Measurements from ENCODE around the gene MAST4. TPM values are rescaled to one million over a fixed set of nuclear protein-coding genes. Genes with fewer than 3 reads are reported as not detected.
A peak's percentile ranks its signal among the peaks of the same experiment; 100 is the strongest.

Gene MAST4
- total and polyA plus RNA-seq, 2 of the 4 experiments (the other 2 are of a cell fraction): 4.8 to 6.8 TPM

GRCh38 chr5:66829826-66830225, 233.6 kb downstream of the MAST4 start:
- no peaks in the 10 kb centered on the region for H4K20me1 ChIP-seq (ENCODE audit: insufficient read depth, low read length)
- H3K9ac ChIP-seq (ENCODE audit: low read depth, low read length): no peak overlapping the region
- H2BK120ac ChIP-seq (ENCODE audit: low read depth, low read length): no peak overlapping the region
- H3K4me2 ChIP-seq (ENCODE audit: low read depth, low read length): no peak overlapping the region
- no CpG with 5 or more reads among the region's 2 CpGs for WGBS, 2 experiments (ENCODE audit: extremely low coverage in 2 of 2, insufficient read length in 1 of 2)
- CTCF ChIA-PET: interaction anchor here (0.6 to 2.4 kb wide), 2 partner anchors 15 to 160 kb away, joined by 3 to 7 read pairs; no protein-coding TSS in a partner anchor
- no peak overlapping the region for H2AFZ ChIP-seq (replicated peaks; ENCODE audit: low read length, poor library complexity)
- H3K27ac ChIP-seq (ENCODE audit: insufficient read depth, low read length): no peak overlapping the region
- in situ Hi-C loops (cut with MboI; ENCODE audit: low sequenced_read_pairs): no loop called here
- dilution Hi-C loops (cut with HindIII; ENCODE audit: low sequenced_read_pairs, unreplicated experiment): no loop called here
- no peaks in the 10 kb centered on the region; the same call in 1 of the 2 replicates for H3K4me1 ChIP-seq (ENCODE audit: control insufficient read depth, insufficient read depth, low read length)
- H3K18ac ChIP-seq (ENCODE audit: low read depth, low read length): no peak overlapping the region
- H3K4me3 ChIP-seq (ENCODE audit: insufficient read depth, low read depth, low read length): no peak overlapping the region
- no peak overlapping the region for H2BK20ac ChIP-seq (ENCODE audit: low read depth, low read length)
- H3K23ac ChIP-seq (ENCODE audit: low read depth, low read length): no peak overlapping the region
- no peaks in the 10 kb centered on the region for H3K79me1 ChIP-seq (ENCODE audit: low read depth in 1 of 2, low read length in 2 of 2)
- POLR2A ChIA-PET (ENCODE audit: unreplicated experiment): no interaction called here
- H4K91ac ChIP-seq (ENCODE audit: insufficient read depth, low read depth, low read length): no peak overlapping the region
- H3K9me1 ChIP-seq (ENCODE audit: insufficient read depth, low read length): no peaks in the 10 kb centered on the region
- peaks cover 17% of the 10 kb centered on the region for H3K27me3 ChIP-seq (ENCODE audit: control insufficient read depth, insufficient read depth, low read length)
- no peak overlapping the region for H4K5ac ChIP-seq (ENCODE audit: low read depth, low read length)
- BruUV-seq (replicated peaks): no TSS peak
- H2BK15ac ChIP-seq (ENCODE audit: low read depth, low read length): no peak overlapping the region
- H2BK5ac ChIP-seq (ENCODE audit: low read depth, low read length, poor library complexity, severe bottlenecking): no peak overlapping the region
- H3K36me3 ChIP-seq (ENCODE audit: control insufficient read depth, insufficient read depth, low read length): no peaks in the 10 kb centered on the region
- H3K56ac ChIP-seq (ENCODE audit: extremely low read depth, insufficient read depth, low read length): no peak overlapping the region
- H2AK9ac ChIP-seq (replicated peaks; ENCODE audit: low read depth, low read length, poor library complexity): no peak overlapping the region
- TF ChIP-seq CTCF (conservative IDR thresholded peaks at IDR 0.05; ENCODE audit: low read depth, low read length) (no peak), BHLHE40 (IDR thresholded peaks at IDR 0.05; ENCODE audit: low read depth, low read length) (no peak), RCOR1 (IDR thresholded peaks at IDR 0.05; ENCODE audit: insufficient replicate concordance, low read length) (no peak), POLR2A (IDR thresholded peaks at IDR 0.05; ENCODE audit: low read depth, low read length) (no peak), USF2 (IDR thresholded peaks at IDR 0.05; ENCODE audit: low read depth, low read length) (no peak), FOS (IDR thresholded peaks at IDR 0.05; ENCODE audit: low read depth, low read length) (no peak), RAD21 (IDR thresholded peaks at IDR 0.05; ENCODE audit: low read length) (no peak), MAZ (IDR thresholded peaks at IDR 0.05; ENCODE audit: borderline replicate concordance, low read depth, low read length) (no peak), NFE2L2 (IDR thresholded peaks at IDR 0.05; ENCODE audit: low read depth, low read length) (no peak), CHD1 (IDR thresholded peaks at IDR 0.05; ENCODE audit: low read depth, low read length) (no peak), RFX5 (IDR thresholded peaks at IDR 0.05; ENCODE audit: low read depth, low read length) (no peak), MXI1 (IDR thresholded peaks at IDR 0.05; ENCODE audit: borderline replicate concordance, low read depth, low read length) (no peak), ELK1 (IDR thresholded peaks at IDR 0.05; ENCODE audit: borderline replicate concordance, low read depth, low read length) (no peak), SMC3 (IDR thresholded peaks at IDR 0.05; ENCODE audit: low read depth, low read length) (no peak), MAFK (IDR thresholded peaks at IDR 0.05; ENCODE audit: low read depth, low read length) (no peak), CEBPB (IDR thresholded peaks at IDR 0.05; ENCODE audit: low read depth, low read length) (no peak)
- no peak overlapping the region for H4K8ac ChIP-seq (ENCODE audit: low read depth in 2 of 2, low read length in 2 of 2)
- no peaks in the 10 kb centered on the region for H3K9me3 ChIP-seq (ENCODE audit: control insufficient read depth, insufficient read depth, low read length)
- DNase-seq (peak; percentile 8), ATAC-seq (ENCODE audit: low read depth) (no peak)
- no peak overlapping the region for H2AK5ac ChIP-seq (ENCODE audit: low read depth, low read length)
- no peak overlapping the region for H3K14ac ChIP-seq (replicated peaks; ENCODE audit: low read depth, low read length)
- no peak overlapping the region for H3K4ac ChIP-seq (ENCODE audit: low read depth, low read length)
- intact Hi-C loops (cut with micrococcal nuclease): loop anchor here (10.0 kb wide), 1 partner anchor 135 kb away; no protein-coding TSS in a partner anchor

All from IMR-90 (cell line).